GM23338 (cell line): ENCODE data around the gene TXNRD1. TPM values are rescaled to one million over a fixed set of nuclear protein-coding genes. Genes with fewer than 3 reads are reported as not detected.
A peak's percentile ranks its signal among the peaks of the same experiment; 100 is the strongest.

ENCODE experiments used
- ATAC-seq: fragments of 200-7000 bp; cut with Tn5 transposase; 3 replicates; pipeline ENCODE4 v1.9.1; 2020
- DNase-seq: peaks from one replicate; pipeline ENCODE4 v3.0.0-alpha.2; 2015; ENCODE audit warnings: low spot score
- H2AFZ ChIP-seq: fragments of 200-600 bp; sonication (generic); 2 replicates; pipeline ENCODE4 v1.8.0; 2016; ENCODE audit warnings: antibody characterized with exemption, mild to moderate bottlenecking, moderate library complexity
- H3F3A ChIP-seq: fragments of 200-600 bp; sonication (generic); replicated peaks from 2 replicates; pipeline ENCODE4 v1.8.0; 2017; ENCODE audit warnings: antibody characterized with exemption, mixed run types, low read depth
- H3K27ac ChIP-seq: fragments of 200-600 bp; sonication (generic); 2 replicates; pipeline ENCODE4 v1.6.1; 2016; ENCODE audit warnings: low read depth
- H3K27me3 ChIP-seq: fragments of 200-600 bp; sonication (generic); 2 replicates; pipeline ENCODE4 v1.8.0; 2016; ENCODE audit warnings: mild to moderate bottlenecking, mixed run types, moderate library complexity; ENCODE audit not compliant: insufficient read depth
- H3K36me3 ChIP-seq: fragments of 200-600 bp; sonication (generic); 2 replicates; pipeline ENCODE4 v1.8.0; 2016; ENCODE audit warnings: mild to moderate bottlenecking; ENCODE audit not compliant: insufficient read depth
- H3K4me1 ChIP-seq: fragments of 200-600 bp; sonication (generic); 2 replicates; pipeline ENCODE4 v1.8.0; 2016; ENCODE audit warnings: mild to moderate bottlenecking, moderate library complexity; ENCODE audit not compliant: insufficient read depth
- H3K4me2 ChIP-seq: fragments of 200-600 bp; sonication (generic); 2 replicates; pipeline ENCODE4 v1.7.1; 2017; ENCODE audit warnings: mixed run types
- H3K4me3 ChIP-seq: fragments of 200-600 bp; sonication (generic); 2 replicates; pipeline ENCODE4 v1.6.1; 2016; ENCODE audit warnings: mixed run types
- H3K79me2 ChIP-seq: fragments of 200-600 bp; sonication (generic); replicated peaks from 2 replicates; pipeline ENCODE4 v1.8.0; 2017; ENCODE audit warnings: mild to moderate bottlenecking; ENCODE audit not compliant: insufficient read depth
- H3K9me2 ChIP-seq: fragments of 200-600 bp; sonication (generic); 2 replicates; pipeline ENCODE4 v1.8.0; 2017; ENCODE audit not compliant: insufficient read depth
- H4K20me1 ChIP-seq: fragments of 200-600 bp; sonication (generic); replicated peaks from 2 replicates; pipeline ENCODE4 v1.8.0; 2017; ENCODE audit warnings: mild to moderate bottlenecking; ENCODE audit not compliant: insufficient read depth
- H3K27ac Mint-ChIP-seq: 2 replicates; pipeline ENCODE4 v1.8.0; 2020; ENCODE audit warnings: inconsistent platforms, mild to moderate bottlenecking, moderate library complexity, mixed read lengths
- H3K27me3 Mint-ChIP-seq: 3 replicates; pipeline ENCODE4 v1.8.0; 2022; ENCODE audit warnings: low read depth, mild to moderate bottlenecking, moderate library complexity, mixed read lengths, inconsistent platforms; ENCODE audit not compliant: insufficient read depth, poor library complexity
- H3K36me3 Mint-ChIP-seq: 3 replicates; pipeline ENCODE4 v1.8.0; 2021; ENCODE audit warnings: low read depth, mild to moderate bottlenecking, inconsistent platforms, moderate library complexity, mixed read lengths
- H3K4me1 Mint-ChIP-seq: 3 replicates; pipeline ENCODE4 v1.8.0; 2020; ENCODE audit warnings: mild to moderate bottlenecking, inconsistent platforms, mixed read lengths
- H3K4me3 Mint-ChIP-seq: 3 replicates; pipeline ENCODE4 v1.8.0; 2021; ENCODE audit warnings: moderate library complexity, mild to moderate bottlenecking, inconsistent platforms, mixed read lengths
- H3K9me3 Mint-ChIP-seq: 3 replicates; pipeline ENCODE4 v1.8.0; 2020; ENCODE audit warnings: moderate library complexity, mild to moderate bottlenecking, inconsistent platforms, mixed read lengths
- CREB1 ChIP-seq: fragments of 250-450 bp; sonication (Bioruptor Pico); IDR thresholded peaks from 2 replicates; pipeline ENCODE4 v1.5.0; 2020; ENCODE audit warnings: low read depth, mild to moderate bottlenecking, moderate library complexity
- ETS1 ChIP-seq: IDR thresholded peaks from 2 replicates; pipeline ENCODE4 v1.6.1; 2016; ENCODE audit warnings: antibody characterized with exemption
- NANOG ChIP-seq: IDR thresholded peaks from 2 replicates; pipeline ENCODE4 v1.6.1; 2016; ENCODE audit warnings: antibody characterized with exemption, borderline replicate concordance
- POLR2AphosphoS5 ChIP-seq: IDR thresholded peaks from 2 replicates; pipeline ENCODE4 v1.6.1; 2016; ENCODE audit warnings: antibody characterized with exemption, low read depth
- STAT1 ChIP-seq: IDR thresholded peaks from one replicate; pipeline ENCODE4 v1.6.1; 2016; ENCODE audit warnings: antibody characterized with exemption; ENCODE audit not compliant: unreplicated experiment
- ZNF331 ChIP-seq: fragments of 250-450 bp; sonication (Bioruptor Pico); IDR thresholded peaks from 2 replicates; pipeline ENCODE4 v1.5.0; 2020; ENCODE audit warnings: low read depth, mild to moderate bottlenecking, moderate library complexity
- ZNF462 ChIP-seq: fragments of 250-450 bp; sonication (Bioruptor Pico); IDR thresholded peaks from 2 replicates; pipeline ENCODE4 v1.5.0; 2020; ENCODE audit warnings: mild to moderate bottlenecking, moderate library complexity
- polyA plus RNA-seq: library from polyadenylated mRNA; unstranded; fragments of >200 nt; fragmentation: Nextera tagmentation; extraction: Ambion mirVana; gene quantifications from 2 replicates; pipeline ENCODE4 v1.2.1, GENCODE V29; 2016
- total RNA-seq: library from RNA; depleted of rRNA; stranded (reverse); fragments of >200 nt; shearing (Covaris generic); gene quantifications from 2 replicates; pipeline ENCODE4 v1.2.3, GENCODE V29; 2014

The TXNRD1 gene
- total and polyA plus RNA-seq, 2 experiments from 2014 or later: 115 to 127 TPM

- TF ChIP-seq ZNF462 (CRISPR knock-in tag): no peak
- TF ChIP-seq STAT1: no peak
- TF ChIP-seq NANOG: no peak
- TF ChIP-seq ETS1: no peak
- no peak for TF ChIP-seq CREB1 (CRISPR knock-in tag)
These were observed 131.9 kb downstream of the TXNRD1 start (continued) for GRCh38 chr12:104347374-104348075.

DNA sequence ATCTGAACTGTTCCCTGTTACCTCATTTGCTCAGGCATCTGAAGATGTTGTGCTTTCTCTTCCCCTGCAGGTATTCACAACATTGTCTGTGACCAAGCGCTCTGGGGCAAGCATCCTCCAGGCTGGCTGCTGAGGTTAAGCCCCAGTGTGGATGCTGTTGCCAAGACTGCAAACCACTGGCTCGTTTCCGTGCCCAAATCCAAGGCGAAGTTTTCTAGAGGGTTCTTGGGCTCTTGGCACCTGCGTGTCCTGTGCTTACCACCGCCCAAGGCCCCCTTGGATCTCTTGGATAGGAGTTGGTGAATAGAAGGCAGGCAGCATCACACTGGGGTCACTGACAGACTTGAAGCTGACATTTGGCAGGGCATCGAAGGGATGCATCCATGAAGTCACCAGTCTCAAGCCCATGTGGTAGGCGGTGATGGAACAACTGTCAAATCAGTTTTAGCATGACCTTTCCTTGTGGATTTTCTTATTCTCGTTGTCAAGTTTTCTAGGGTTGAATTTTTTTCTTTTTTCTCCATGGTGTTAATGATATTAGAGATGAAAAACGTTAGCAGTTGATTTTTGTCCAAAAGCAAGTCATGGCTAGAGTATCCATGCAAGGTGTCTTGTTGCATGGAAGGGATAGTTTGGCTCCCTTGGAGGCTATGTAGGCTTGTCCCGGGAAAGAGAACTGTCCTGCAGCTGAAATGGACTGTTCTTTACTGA, 132.9 kb downstream of the TXNRD1 start:
- ATAC-seq (no peak), DNase-seq (no peak)
- TF ChIP-seq POLR2AphosphoS5: no peak
- TF ChIP-seq ZNF331 (CRISPR knock-in tag): no peak
- peaks cover 39% of the 10 kb centered on the region for H3K36me3 Mint-ChIP-seq
- peaks cover 15% of the 10 kb centered on the region; the same call in 1 of the 2 replicates for H3K36me3 ChIP-seq
- H4K20me1 ChIP-seq: peaks cover 12% of the 10 kb centered on the region
- H3K27ac Mint-ChIP-seq: peak overlapping the region; percentile 18; the same call in 1 of the 2 replicates
- H3F3A ChIP-seq: no peaks in the 10 kb centered on the region
- peaks cover 34% of the 10 kb centered on the region for H3K4me1 Mint-ChIP-seq
- no peaks in the 10 kb centered on the region for H3K9me2 ChIP-seq
- no peaks in the 10 kb centered on the region for H3K9me3 Mint-ChIP-seq
- H2AFZ ChIP-seq: no peak overlapping the region
- no peak overlapping the region for H3K4me3 ChIP-seq
- H3K27ac ChIP-seq: no peak overlapping the region
- H3K4me2 ChIP-seq: no peak overlapping the region
- no peaks in the 10 kb centered on the region for H3K27me3 ChIP-seq
- no peak overlapping the region for H3K4me3 Mint-ChIP-seq
- H3K27me3 Mint-ChIP-seq: peaks cover 4% of the 10 kb centered on the region
- H3K4me1 ChIP-seq: peaks cover 35% of the 10 kb centered on the region
- H3K79me2 ChIP-seq: peaks cover 6% of the 10 kb centered on the region
